LNCaP clone FGC (cell line): ENCODE data around the gene ITGB6.
A peak's percentile ranks its signal among the peaks of the same experiment; 100 is the strongest.

Experiments used
- DNase-seq: peaks from one replicate; pipeline ENCODE4 v3.0.0-alpha.2; 2011; ENCODE audit warnings: low read depth
- H3K4me3 ChIP-seq: 2 replicates; pipeline ENCODE4 v1.5.1; 2011; ENCODE audit warnings: mild to moderate bottlenecking, low read depth, low read length, control low read depth
- CTCF ChIP-seq: IDR thresholded peaks from 2 replicates; pipeline ENCODE4 v1.5.1; 2012; ENCODE audit warnings: mild to moderate bottlenecking; ENCODE audit not compliant: control insufficient read depth, insufficient read depth; ENCODE audit errors: extremely low read depth

Gene ITGB6

GRCh38 chr2:160104115-160104514 lies 96.0 kb downstream of the ITGB6 start:
- no peak overlapping the region for H3K4me3 ChIP-seq
- no peak for DNase-seq
- TF ChIP-seq CTCF, result no peak

DNA sequence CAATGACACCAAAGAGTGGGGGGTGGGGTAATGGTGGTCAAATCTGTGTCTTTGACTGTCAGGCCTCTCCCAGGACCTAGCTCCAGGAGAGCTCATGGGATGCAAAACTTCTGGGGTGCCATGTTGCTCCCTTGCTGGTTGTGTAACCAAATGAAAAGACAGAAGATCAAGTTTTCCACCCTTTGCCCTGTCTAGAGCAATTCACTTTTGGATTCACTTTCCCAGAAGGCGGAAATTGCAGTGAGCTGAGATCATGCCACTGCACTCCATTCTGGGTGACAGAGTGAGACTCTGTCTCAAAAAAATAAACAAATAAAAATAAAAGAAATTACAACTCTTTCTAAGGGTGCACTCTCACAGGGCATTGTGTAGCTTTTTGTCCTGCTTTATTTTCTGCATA lies 102.7 kb downstream of the ITGB6 start:
- no peak for TF ChIP-seq CTCF
- no peak overlapping the region for H3K4me3 ChIP-seq
- DNase-seq, result no peak

GRCh38 chr2:160096409-160096808 lies 103.7 kb downstream of the ITGB6 start:
- no peak for DNase-seq
- TF ChIP-seq CTCF, result no peak
- no peak overlapping the region for H3K4me3 ChIP-seq

- no peak for TF ChIP-seq CTCF
Measured at GRCh38 chr2:160092445-160092844, 107.6 kb downstream of the ITGB6 start.

DNA sequence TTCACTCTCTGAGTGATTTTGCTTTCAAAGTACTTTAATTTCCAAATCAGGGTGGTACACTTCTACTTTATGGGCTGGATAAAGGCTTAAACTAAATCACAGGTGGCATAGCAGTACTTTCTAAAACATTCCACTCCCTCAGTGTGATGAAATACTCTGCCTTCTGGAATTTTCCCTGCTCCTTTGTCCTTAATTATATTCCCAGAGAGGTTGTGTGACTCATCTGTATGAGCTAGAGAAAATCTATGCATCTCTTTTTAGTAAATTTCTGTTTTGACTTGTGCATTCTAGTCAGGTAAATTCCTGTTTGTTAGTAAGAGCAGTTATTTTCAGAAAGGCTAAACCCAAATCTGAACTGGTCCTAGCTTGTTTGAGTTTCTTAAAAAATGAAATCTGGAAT lies 108.7 kb downstream of the ITGB6 start:
- no peak for DNase-seq
- no peak overlapping the region for H3K4me3 ChIP-seq
- TF ChIP-seq CTCF, result no peak

More at GRCh38 chr2:160092445-160092844, 107.6 kb downstream of the ITGB6 start:
- H3K4me3 ChIP-seq, result no peak overlapping the region
- DNase-seq, result no peak

DNA sequence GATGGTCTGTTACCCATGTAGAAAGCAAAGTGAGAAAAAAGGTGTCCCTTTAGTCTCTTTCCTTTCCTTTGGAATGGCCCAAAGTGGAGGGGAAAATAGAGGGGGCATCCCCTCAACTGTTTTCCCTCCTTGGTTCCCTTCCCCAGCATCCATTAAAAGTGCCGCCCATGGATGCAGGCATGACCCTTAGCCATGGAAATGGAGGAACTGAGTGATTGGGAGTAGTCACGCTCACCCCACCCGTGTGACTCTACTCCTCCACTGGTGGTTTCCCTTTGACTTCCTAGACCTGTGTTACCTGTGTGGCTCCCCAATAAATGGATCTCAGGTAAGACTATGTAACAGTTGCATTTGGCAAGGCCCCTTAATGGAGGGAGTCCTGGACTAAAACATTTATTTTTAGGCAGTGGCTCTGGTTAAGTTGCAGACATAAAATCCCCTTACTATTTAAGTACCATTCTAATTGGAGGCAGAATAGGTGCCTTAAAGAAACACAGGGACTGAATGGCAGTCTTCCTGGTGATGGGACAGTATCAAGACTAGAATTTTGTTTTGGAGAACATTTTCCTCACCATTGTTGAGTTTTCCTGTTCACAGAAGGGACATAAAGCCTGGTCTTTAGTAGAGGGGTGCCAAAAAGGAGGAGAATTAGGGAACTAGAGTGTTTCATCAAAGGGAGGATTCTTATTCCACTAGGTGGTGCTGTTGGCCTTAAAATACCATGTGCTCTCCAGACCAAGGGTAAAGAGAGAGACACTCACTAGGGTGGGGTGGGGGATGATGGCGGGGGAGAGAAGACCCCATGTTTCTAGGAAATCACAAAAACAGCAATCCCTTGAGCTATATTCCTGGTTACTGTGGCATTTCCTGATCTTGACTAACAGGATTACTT lies 112.0 kb downstream of the ITGB6 start:
- peak; percentile 18; the same call in 1 of the 2 replicates for TF ChIP-seq CTCF
- DNase-seq, result no peak
- no peak overlapping the region for H3K4me3 ChIP-seq

GRCh38 chr2:160085662-160086061 lies 114.4 kb downstream of the ITGB6 start:
- TF ChIP-seq CTCF, result peak; percentile 11; the same call in 1 of the 2 replicates
- DNase-seq, result no peak
- no peak overlapping the region for H3K4me3 ChIP-seq
